Inferior parietal cortex (tissue), 1 donor: ENCODE measurements around the gene MTERF1.
"Not testable (repeated sequence)": the region's sequence is repeated elsewhere in the genome, so short reads cannot be mapped to it uniquely, and the experiment has no call there.

Experiments used
- DNase-seq: peaks from one replicate; pipeline ENCODE4 v3.0.0-alpha.2; 2016; ENCODE audit errors: extremely low spot score

Gene MTERF1, protein sequence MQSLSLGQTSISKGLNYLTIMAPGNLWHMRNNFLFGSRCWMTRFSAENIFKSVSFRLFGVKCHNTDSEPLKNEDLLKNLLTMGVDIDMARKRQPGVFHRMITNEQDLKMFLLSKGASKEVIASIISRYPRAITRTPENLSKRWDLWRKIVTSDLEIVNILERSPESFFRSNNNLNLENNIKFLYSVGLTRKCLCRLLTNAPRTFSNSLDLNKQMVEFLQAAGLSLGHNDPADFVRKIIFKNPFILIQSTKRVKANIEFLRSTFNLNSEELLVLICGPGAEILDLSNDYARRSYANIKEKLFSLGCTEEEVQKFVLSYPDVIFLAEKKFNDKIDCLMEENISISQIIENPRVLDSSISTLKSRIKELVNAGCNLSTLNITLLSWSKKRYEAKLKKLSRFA

DNA sequence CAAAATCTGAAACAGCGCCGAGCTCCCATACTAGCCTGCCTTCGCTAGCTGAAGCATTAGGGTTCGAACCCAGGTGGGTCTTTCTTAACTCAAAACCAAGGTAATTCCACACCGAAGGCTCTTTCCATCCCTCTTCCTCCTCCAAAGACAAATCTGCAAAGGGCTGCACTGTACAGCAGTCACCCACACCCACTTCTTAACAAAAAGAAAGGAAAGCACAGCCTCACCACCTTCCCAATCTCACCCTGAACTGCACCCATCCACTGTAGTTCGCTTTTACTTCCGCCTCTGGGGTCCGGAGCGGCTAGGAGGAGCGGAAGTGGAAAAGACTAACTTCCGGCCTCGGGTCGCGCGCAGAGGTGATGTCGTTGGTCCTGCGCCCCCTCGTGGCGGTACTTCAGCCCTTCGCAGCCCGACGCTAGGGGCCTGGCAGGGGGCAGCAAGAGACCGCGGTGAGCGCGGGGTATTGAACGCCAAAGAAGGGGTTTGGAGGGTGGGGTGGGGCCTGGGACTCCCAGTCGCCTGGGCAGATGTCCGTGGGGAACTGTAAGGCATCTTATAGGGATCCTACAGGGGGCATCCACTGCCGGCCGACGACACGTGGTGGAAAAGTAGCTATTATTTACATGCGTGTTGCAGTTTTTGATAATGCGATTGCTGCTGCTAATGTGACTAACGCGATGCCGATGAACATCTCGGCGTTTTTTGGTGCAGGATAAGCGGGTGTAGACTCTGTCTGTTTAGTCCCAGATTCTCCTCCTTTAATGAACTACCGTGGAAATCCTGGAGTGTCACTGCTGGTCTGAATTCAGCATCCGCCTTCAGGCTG is at the start of gene MTERF1:
TSS of gene MTERF1 (minus strand) at position 290 of the 829 bp plus-strand sequence. CDS start 619 bp downstream, outside the sequence.
- DNase-seq, result peak; percentile 96

DNA sequence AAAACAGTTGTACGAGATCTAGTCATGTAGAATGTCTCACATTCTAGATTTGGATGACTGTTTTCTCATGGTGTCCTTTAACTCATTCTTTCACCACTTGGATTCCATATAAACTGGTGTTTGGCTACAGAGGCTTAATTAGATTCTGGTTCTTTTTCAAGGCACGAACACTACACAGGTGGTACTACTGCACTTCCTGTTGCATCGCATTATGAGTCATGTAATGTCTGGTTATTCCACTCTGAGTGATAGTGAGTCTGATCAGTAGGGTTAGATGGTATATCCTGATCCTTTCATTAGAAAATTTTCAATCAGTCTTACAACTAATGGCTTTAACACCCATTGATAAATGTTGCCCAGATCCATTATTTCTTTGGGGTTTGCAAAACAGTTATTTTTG is 49.0 kb upstream of the MTERF1 start:
- no peak for DNase-seq

DNA sequence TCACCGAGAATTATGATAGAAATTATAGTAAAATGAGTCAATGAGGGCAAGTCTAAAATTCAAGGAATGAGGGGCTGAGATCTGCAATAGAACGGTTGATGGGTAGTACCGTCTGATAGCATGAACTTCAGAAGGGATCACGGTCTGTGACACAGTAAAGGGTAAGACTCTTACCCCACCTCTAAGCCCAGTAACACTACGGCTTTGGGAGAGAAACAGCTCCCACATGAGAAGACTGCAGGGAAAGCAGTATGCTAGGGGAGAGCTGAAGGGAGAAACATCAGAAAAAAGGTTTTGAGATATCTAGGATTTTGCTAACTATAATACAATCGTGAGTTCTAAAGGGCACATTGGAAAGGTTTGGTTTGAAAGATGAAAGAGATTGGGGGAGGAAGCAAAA is 47.4 kb upstream of the MTERF1 start:
- no peak for DNase-seq

DNA sequence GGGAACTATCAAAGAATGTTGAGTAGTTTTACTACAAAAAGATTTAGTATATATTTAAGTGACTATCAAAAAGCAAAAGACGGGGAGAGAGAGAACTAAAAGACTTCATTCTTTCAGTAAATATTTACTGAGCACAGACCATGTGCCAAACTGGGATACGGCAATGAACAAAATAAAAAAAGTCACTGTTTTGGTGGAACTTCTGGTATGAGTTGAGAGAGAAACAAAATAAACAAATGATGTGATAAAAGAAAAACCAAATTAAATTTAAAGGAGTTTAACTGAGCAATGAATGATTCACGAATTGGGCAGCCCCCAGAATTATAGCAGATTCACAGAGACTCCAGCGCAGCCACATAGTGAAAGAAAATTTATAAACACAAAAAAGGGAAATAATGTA is 42.4 kb upstream of the MTERF1 start:
- DNase-seq, result no peak

DNA sequence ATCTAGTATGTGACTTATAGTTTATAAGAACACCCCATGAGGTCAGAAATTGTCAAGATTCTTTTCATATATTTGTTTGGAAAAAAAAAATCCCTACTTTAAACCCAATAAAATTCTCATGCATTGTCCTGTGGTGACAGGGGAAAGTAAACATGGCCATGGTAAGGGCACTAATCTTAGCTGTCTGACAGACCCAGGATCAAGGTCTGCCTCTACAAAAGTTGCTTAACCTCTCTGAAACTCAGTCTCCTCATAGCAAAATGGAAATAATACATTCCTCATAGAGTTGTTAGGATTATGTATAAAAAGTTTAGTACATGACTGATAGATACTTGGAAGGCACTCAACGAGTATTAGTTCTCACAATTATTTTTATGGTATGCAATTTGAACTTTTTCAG is 37.9 kb upstream of the MTERF1 start:
- no peak for DNase-seq

DNA sequence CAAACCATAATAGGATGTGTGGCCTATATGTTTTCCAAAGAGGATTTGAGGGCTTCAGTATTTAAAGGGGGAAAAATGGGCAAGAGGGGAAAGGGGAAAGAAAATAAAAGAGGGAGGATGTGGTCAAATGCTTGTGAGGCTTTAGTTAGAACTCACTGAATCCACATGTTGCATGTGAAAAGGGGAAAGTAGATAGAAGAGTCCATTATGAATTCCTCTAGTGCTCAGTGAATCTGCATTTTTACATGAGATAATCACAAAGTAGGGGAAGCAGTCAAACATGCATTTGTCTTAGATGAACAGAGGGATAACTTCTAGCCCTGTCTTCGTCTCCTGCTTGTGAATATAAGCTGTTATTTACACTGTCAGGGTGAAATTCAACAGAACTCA is 35.5 kb upstream of the MTERF1 start:
- DNase-seq, result no peak

DNA sequence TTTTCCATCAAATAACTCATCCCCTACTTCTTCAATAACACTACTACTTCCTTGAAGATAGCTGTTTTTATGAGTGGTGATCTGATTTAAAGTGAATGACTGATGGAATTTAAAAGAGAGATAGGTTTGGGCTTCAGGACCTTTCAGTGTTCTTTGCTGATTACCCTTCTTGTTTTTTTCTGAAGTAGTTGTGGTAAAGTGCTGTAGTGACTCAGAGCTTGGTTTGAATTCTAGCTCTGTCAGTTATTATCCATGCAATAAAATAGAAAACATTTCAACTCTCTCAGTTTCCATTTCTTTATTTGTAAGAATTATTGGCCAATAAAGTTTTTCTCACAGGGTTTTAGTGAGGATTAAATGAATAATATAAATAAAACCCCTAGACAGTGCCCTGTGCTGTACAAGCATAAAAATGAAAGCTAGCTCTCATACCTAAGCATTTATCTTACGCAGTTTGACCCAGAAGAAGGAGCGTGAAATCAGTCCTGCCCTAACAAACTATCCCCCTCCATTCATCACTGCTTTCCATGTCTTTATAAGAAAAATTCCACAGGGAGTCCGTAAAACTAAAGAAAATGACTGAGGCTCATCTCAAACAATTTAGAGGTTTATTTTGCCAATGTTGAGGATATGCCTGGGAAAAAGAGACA is 35.0 kb upstream of the MTERF1 start:
- DNase-seq, result no peak

DNA sequence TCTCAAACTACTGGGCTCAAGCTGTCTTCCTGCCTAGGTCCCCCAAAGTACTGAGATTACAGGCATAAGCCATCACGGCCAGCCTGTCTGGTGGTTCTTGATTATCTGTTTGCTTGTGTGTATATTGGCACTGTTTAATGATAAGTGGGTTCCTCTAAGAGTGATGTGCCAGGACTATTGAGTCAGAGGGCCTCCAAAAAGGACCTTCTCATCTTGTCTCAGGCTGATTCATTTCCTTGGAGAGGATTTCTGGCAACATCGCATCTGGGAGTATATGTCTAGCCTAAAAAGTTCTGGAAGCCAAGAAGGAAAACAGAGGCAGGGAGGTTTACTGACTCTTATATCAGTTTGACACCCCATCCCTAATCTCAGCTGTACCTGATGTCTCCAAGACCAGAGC is 33.1 kb upstream of the MTERF1 start:
- no peak for DNase-seq

DNA sequence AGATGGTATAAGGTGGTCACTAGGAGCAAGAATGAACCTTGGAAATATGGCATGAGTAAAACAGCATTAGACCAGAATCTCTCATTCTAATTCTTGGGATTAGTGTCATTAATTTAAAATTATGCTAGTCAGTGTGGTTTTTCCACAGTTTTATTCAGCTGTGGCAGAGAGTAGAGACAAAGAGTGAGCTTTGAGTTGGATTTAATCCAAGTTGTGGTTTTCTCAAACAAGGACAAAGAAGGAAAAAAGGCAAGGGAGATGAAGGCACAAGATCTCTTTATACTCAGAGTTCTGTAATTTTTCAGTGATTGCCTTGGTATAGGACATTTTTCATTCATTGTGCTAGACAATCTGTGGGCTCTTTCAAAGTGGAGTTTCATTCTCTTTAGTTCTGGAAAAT is 32.0 kb upstream of the MTERF1 start:
- no peak for DNase-seq

DNA sequence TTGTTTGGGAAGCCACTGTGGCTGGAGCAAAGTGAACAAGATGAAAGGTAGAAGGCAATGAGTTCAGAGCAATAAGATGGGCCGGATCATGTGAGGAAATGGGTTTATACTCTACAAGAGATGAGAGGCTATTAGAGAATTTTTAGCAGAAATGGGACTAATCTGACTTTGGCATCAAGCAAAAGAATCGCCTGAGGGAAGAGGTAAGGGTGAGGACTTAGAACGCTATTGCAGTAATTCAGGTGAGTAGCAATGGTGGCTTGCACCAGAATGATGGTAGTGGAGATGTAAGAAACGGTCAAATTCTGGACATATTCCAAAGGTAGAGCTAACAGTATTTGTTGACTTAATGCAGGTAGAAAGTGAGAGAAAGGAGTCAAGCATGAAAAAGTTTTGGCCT is 30.6 kb upstream of the MTERF1 start:
- no peak for DNase-seq

DNA sequence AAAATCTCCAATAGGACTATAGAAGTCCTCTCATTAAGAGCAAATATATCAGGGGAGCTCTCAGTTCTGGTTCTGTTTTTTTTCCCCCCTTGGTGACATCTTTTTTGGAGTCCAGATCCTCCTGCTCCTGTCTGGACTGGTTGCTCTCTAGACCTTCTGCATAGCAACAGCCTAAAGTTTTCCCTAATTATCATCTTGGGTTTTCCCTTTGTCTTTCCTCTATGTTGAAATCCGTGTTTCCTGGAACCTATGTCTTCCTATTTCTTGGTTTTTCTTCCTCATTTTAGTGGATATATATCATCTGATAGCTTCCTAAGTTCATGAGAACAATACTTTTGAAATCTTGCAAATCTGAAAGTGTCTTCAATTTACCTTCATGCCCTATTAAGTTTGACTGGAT is 29.7 kb upstream of the MTERF1 start:
- no peak for DNase-seq

DNA sequence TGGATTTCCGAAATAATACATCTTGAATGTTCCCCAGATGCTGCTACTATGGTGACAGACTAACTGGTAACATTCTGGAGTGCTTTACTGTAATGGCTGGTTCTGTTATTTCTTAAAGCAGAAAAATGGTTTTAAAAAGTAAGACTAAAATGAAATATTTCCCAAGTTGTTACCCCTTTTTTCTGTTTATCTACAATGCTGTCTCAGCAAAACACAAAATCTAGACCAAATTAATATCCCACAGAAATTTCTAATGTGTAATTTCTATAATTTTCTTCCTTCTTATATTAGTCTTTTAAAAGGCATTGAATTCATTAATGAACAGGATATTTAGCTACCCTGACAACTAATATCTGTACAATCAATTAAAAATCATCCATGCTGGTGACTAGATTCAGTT is 19.1 kb upstream of the MTERF1 start:
- no peak for DNase-seq

DNA sequence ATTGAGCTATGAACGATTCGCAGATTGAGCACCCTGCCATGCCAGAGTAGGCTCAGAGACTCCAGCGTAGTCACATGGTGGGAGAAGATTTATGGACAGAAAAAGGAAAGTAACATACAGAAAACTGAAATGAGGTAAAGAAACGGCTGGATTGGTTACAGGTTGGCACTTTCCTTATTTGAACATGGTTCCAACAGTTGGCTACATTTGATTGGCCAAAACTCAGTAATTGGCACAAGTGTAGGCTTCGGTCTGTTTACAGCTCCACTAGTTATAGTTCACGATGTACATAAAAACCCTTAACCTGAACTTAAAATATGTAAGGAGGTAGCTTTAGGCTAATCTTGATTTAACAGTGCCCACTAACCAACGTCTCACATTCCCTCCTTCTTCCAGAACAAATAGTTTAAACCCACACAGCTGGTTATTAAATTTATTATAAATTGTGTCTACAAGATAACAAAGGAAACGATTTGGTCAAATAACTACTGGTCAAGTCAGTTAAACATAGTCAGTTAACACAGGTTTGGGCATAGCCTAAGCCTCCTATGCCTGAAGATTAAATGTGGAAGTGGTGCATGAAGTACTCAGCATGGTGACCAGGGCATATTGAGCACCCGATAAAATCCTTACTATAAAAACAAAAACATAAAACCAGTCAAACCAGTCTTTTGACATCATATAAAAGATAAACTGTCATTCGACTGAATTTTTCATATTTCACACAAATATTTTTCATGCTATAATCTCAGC is 17.9 kb upstream of the MTERF1 start:
- DNase-seq, result no peak

DNA sequence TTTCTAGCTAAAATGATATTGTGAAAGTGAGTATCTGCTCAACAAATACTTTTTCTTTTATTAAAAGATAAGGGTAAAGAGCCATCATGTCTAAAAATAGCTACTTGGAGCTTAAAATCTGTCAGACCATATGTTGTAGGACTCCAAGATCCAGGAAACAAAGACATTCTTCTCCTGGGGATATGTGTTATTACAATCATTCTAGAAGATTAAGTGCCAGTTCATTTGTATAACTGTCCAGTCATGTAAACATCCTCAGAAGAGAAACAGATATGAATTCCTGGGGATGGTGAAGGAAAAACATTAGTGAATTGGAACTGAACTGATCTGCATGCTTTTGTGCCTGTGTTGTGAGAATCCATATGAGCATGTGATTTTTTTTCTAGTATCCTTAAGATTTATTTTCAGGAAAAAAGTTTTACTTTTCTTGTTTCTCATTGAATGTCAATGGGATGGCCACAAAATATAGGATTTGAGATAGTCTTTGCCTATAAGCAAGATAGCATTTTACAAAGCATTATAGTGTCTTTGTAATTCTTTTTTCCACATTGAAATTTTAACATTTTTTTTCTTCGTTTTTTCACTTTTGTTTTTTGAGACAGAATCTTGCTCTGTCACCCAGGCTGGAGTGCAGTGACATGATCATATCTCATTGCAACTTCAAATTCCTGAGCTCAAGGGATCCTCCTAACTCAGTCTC is 14.4 kb upstream of the MTERF1 start:
- DNase-seq, result no peak

DNA sequence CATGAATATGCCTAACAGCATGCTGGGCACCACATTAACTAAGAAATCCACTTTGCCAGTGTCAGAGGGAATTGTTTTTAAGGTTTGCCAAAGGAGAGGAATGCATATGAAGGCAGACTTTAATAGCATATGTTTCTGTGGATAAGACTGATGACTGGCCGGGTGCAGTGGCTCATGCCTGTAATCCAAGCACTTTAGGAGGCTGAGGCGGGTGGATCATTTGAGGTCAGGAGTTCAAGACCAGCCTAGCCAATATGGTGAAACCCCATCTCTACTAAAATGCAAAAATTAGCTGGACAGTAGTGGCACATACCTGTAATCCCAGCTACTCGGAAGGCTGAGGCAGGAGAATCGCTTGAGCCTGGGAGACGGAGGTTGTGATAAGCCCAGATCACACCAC is 13.2 kb upstream of the MTERF1 start:
- not testable (repeated sequence) for DNase-seq

DNA sequence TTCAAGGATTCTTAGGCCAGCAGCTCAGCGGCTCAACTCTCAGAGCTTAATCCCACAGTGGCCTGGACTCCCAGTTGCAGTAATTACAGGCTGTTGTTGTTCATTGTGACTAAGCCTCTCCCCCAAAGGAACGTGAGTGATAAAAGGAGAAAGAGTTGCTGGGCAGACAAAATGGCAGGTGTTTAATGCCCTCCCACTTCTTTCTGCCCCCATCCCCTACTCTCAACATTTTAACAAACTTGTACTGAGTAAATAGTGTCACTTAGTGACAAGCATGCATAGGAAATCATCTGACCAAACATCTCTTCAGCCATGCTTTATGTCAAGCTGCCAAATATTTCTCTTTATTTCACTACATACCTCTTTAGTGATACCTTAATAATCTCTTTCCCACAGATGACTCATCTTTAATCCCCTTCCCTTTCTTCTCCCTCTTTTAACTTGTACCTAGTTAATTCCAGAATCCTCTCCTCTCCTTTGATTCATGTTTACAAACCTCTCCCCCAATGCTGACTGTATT is 12.4 kb upstream of the MTERF1 start:
- DNase-seq, result no peak

DNA sequence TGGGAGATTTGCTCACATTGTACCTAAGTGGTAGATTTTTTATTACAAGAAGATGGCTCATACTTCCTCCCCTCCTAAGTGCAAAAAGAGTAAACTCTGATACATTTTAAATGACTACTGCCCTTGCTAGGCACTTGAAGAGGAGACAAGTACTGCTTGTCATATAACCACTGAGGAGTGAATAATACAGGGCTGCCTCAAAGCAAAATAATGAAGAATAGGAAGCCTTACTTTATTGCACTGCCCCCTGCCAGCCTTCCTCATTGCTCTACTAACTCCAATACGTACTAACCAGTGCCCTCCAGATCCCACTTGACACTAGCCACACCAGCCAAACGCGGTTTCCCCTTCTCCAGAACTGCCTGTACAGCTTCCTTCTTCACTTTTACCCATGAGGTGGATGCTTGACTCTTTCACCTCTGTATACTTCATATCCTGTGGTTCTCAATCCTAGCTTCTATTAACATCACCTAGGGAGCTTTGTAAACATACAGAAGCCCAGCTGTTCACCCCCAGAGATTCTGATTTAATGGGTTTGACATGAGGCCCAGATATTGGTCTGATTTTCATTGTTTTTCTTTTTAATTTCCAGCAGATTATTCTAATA is 11.7 kb upstream of the MTERF1 start:
- no peak for DNase-seq

DNA sequence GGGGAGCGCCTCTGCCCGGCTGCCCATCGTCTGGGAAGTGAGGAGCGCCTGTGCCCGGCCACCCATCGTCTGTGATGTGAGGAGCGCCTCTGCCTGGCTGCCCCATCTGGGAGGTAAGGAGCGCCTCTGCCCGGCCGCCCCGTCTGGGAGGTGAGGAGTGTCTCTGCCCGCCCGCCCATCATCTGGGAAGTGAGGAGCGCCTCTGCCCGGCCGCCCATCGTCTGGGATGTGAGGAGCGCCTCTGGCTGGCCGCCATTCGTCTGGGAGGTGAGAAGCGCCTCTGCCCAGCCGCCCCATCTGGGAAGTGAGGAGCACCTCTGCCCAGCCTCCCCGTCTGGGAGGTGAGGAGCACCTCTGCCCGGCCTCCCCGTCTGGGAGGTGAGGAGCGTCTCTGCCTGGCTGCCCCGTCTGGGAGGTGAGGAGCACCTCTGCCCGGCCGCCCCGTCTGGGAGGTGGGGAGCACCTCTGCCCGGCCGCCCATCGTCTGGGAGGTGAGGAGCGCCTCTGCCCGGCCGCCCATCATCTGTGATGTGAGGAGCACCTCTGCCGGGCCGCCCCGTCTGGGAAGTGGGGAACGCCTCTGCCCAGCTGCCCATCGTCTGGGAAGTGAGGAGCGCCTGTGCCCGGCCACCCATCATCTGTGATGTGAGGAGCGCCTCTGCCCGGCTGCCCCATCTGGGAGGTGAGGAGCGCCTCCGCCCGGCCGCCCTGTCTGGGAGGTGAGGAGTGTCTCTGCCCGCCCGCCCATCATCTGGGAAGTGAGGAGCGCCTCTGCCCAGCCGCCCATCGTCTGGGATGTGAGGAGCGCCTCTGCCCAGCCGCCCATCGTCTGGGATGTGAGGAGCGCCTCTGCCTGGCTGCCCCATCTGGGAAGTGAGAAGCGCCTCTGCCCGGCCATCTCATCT is 8.0 kb upstream of the MTERF1 start:
- not testable (repeated sequence) for DNase-seq
